Measurements from ENCODE around the gene SAFB2. TPM values are rescaled to one million over a fixed set of nuclear protein-coding genes. Genes with fewer than 3 reads are reported as not detected.

SAFB2 gene
- polyA plus RNA-seq, 1 of the 3 experiments (the other 2 are of a cell fraction) = 37.7 TPM

DNA sequence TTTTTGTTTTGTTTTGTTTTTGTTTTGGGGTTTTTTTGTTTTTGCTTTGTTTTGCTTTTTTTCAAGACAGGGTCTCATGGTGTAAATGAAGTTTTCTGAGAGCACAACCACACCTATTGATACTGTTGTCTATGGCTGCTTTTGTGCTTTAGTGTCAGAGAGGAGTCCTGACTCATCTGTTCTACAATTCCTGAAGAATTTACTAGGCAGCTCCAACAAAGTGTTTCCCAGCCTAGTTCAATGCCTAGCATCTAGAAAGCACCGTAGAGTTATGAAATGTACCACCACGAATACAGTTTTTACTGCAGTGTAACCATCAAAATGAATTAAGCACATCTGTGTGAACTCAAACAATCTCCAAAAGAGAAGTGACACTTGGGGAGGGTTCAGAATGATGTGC, 21.5 kb upstream of the SAFB2 start:
- Histone ChIP-seq H3K9me3 (no peaks in the 10 kb centered on the region), H3K36me3 (replicated peaks in 1 of 2; ENCODE audit: control insufficient read depth in 1 of 2, insufficient read depth in 2 of 2, low read length in 1 of 2) (peaks cover 58 to 64% of the 10 kb centered on the region in 2 experiments), H3K4me1 (ENCODE audit: control insufficient read depth in 1 of 2, insufficient read depth in 2 of 2, low read depth in 1 of 2, low read length in 1 of 2) (no peaks in the 10 kb centered on the region), H3K9me2 (no peaks in the 10 kb centered on the region), H3F3A (replicated peaks; ENCODE audit: insufficient read depth) (peaks cover 13% of the 10 kb centered on the region), H4K20me1 (ENCODE audit: insufficient read depth) (peaks cover 82% of the 10 kb centered on the region), H3K27ac (ENCODE audit: low read depth in 2 of 2, low read length in 1 of 2) (no peak overlapping the region), H3K79me2 (ENCODE audit: insufficient read depth) (peaks cover 82% of the 10 kb centered on the region), H3K4me3 (ENCODE audit: low read depth in 2 of 2, low read length in 1 of 2) (no peak overlapping the region), H3K4me2 (no peak overlapping the region), H2AFZ (ENCODE audit: low read depth) (no peak overlapping the region), H3K27me3 (ENCODE audit: insufficient read depth) (no peaks in the 10 kb centered on the region), H3K9ac (no peak overlapping the region)
- ChIA-PET CTCF (interaction anchor here (1.0 to 1.3 kb wide), 2 partner anchors 11 to 46 kb away, joined by 3 read pairs; no protein-coding TSS in a partner anchor), POLR2A (no interaction called here)
- WGBS (ENCODE audit: low lambda C conversion rate) = 100% methylated on average over 2 of the region's 2 CpGs
- TF ChIP-seq CHD2 (IDR thresholded peaks at IDR 0.05; ENCODE audit: low read length, partially characterized antibody) = no peak
- no peak for TF ChIP-seq TEAD4 (IDR thresholded peaks at IDR 0.05; ENCODE audit: borderline replicate concordance, insufficient read depth)
- no peak for TF ChIP-seq TCF12 (IDR thresholded peaks at IDR 0.05)
- TF ChIP-seq, protein P1, sequence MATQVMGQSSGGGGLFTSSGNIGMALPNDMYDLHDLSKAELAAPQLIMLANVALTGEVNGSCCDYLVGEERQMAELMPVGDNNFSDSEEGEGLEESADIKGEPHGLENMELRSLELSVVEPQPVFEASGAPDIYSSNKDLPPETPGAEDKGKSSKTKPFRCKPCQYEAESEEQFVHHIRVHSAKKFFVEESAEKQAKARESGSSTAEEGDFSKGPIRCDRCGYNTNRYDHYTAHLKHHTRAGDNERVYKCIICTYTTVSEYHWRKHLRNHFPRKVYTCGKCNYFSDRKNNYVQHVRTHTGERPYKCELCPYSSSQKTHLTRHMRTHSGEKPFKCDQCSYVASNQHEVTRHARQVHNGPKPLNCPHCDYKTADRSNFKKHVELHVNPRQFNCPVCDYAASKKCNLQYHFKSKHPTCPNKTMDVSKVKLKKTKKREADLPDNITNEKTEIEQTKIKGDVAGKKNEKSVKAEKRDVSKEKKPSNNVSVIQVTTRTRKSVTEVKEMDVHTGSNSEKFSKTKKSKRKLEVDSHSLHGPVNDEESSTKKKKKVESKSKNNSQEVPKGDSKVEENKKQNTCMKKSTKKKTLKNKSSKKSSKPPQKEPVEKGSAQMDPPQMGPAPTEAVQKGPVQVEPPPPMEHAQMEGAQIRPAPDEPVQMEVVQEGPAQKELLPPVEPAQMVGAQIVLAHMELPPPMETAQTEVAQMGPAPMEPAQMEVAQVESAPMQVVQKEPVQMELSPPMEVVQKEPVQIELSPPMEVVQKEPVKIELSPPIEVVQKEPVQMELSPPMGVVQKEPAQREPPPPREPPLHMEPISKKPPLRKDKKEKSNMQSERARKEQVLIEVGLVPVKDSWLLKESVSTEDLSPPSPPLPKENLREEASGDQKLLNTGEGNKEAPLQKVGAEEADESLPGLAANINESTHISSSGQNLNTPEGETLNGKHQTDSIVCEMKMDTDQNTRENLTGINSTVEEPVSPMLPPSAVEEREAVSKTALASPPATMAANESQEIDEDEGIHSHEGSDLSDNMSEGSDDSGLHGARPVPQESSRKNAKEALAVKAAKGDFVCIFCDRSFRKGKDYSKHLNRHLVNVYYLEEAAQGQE (IDR thresholded peaks at IDR 0.05; ENCODE audit: low read depth, low read length) = no peak
- TF ChIP-seq, protein P2, sequence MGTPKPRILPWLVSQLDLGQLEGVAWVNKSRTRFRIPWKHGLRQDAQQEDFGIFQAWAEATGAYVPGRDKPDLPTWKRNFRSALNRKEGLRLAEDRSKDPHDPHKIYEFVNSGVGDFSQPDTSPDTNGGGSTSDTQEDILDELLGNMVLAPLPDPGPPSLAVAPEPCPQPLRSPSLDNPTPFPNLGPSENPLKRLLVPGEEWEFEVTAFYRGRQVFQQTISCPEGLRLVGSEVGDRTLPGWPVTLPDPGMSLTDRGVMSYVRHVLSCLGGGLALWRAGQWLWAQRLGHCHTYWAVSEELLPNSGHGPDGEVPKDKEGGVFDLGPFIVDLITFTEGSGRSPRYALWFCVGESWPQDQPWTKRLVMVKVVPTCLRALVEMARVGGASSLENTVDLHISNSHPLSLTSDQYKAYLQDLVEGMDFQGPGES (IDR thresholded peaks at IDR 0.05; ENCODE audit: low read depth, low read length) = no peak
- TF ChIP-seq EZH2phosphoT487 (IDR thresholded peaks at IDR 0.05; ENCODE audit: borderline replicate concordance, low read depth) = no peak
- TF ChIP-seq JUND (IDR thresholded peaks at IDR 0.05) = no peak
- no peak for TF ChIP-seq GABPA (IDR thresholded peaks at IDR 0.05; ENCODE audit: low read depth)
- TF ChIP-seq, protein P3, sequence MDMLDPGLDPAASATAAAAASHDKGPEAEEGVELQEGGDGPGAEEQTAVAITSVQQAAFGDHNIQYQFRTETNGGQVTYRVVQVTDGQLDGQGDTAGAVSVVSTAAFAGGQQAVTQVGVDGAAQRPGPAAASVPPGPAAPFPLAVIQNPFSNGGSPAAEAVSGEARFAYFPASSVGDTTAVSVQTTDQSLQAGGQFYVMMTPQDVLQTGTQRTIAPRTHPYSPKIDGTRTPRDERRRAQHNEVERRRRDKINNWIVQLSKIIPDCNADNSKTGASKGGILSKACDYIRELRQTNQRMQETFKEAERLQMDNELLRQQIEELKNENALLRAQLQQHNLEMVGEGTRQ (IDR thresholded peaks at IDR 0.05; ENCODE audit: borderline replicate concordance, low read depth, low read length) = no peak
- no peak for TF ChIP-seq FOSL2 (IDR thresholded peaks at IDR 0.05; ENCODE audit: borderline replicate concordance, low read depth)
- no peak for TF ChIP-seq YY1 (IDR thresholded peaks at IDR 0.05; ENCODE audit: low read depth)
- TF ChIP-seq RXRA (IDR thresholded peaks at IDR 0.05; ENCODE audit: borderline replicate concordance, low read depth) = no peak
- TF ChIP-seq, protein P4, sequence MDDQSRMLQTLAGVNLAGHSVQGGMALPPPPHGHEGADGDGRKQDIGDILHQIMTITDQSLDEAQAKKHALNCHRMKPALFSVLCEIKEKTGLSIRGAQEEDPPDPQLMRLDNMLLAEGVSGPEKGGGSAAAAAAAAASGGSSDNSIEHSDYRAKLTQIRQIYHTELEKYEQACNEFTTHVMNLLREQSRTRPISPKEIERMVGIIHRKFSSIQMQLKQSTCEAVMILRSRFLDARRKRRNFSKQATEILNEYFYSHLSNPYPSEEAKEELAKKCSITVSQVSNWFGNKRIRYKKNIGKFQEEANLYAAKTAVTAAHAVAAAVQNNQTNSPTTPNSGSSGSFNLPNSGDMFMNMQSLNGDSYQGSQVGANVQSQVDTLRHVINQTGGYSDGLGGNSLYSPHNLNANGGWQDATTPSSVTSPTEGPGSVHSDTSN (IDR thresholded peaks at IDR 0.05) = no peak
- no peak for TF ChIP-seq RFX5 (IDR thresholded peaks at IDR 0.05; ENCODE audit: low read length)
- TF ChIP-seq, protein P5, sequence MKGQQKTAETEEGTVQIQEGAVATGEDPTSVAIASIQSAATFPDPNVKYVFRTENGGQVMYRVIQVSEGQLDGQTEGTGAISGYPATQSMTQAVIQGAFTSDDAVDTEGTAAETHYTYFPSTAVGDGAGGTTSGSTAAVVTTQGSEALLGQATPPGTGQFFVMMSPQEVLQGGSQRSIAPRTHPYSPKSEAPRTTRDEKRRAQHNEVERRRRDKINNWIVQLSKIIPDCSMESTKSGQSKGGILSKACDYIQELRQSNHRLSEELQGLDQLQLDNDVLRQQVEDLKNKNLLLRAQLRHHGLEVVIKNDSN (IDR thresholded peaks at IDR 0.05; ENCODE audit: borderline replicate concordance, low read depth) = no peak
- no peak for TF ChIP-seq GATA2 (CRISPR knock-in tag; IDR thresholded peaks at IDR 0.05)
- TF ChIP-seq, protein P6, sequence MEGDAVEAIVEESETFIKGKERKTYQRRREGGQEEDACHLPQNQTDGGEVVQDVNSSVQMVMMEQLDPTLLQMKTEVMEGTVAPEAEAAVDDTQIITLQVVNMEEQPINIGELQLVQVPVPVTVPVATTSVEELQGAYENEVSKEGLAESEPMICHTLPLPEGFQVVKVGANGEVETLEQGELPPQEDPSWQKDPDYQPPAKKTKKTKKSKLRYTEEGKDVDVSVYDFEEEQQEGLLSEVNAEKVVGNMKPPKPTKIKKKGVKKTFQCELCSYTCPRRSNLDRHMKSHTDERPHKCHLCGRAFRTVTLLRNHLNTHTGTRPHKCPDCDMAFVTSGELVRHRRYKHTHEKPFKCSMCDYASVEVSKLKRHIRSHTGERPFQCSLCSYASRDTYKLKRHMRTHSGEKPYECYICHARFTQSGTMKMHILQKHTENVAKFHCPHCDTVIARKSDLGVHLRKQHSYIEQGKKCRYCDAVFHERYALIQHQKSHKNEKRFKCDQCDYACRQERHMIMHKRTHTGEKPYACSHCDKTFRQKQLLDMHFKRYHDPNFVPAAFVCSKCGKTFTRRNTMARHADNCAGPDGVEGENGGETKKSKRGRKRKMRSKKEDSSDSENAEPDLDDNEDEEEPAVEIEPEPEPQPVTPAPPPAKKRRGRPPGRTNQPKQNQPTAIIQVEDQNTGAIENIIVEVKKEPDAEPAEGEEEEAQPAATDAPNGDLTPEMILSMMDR (IDR thresholded peaks at IDR 0.05) = no peak
- DNase-seq = no peak
